K562 (cell line): ENCODE results near the gene OLR1. TPM values are rescaled to one million over a fixed set of nuclear protein-coding genes. Genes with fewer than 3 reads are reported as not detected.

Experiments used
- ATAC-seq: fragments of 200-7000 bp; cut with Tn5 transposase; 3 replicates; pipeline ENCODE4 v1.9.1; 2020; ENCODE audit warnings: moderate library complexity
- BruUV-seq: library from RNA; stranded (reverse); fragments of 400-500 nt; replicated peaks from 2 replicates; lab custom pipeline; 2021; lab: Mats Ljungman, UMichigan
- CTCF ChIA-PET: fragments of 300-600 bp; formaldehyde crosslinking; extraction: SDS; loops from one replicate; lab custom pipeline; 2021; ENCODE audit warnings: low intra/inter-chr PET ratio; lab: Yijun Ruan, JAX
- POLR2A ChIA-PET: fragments of 300-600, 350-650 bp; sonication (Branson Sonifier 250); formaldehyde crosslinking; extraction: SDS; loops from one replicate; lab custom pipeline; 2021; ENCODE audit warnings: antibody characterized with exemption, inconsistent platforms; lab: Yijun Ruan, JAX
- DNase-seq, 4 experiments: peaks; one replicate each; pipeline versions ENCODE4 v3.0.0 to v3.0.0-alpha.2; 2011 to 2018; ENCODE audit warnings: low spot score in 3 of 4, mixed read lengths in 3 of 4; ENCODE audit errors: extremely low read depth in 1 of 4
- FAIRE-seq: peaks from 2 replicates; lab custom pipeline; 2011; peaks lifted over from hg19 to GRCh38; lab: Jason Lieb, UNC
- H2AFZ ChIP-seq: 2 replicates; pipeline ENCODE4 v1.6.0; 2011; ENCODE audit warnings: low read depth, low read length, control low read depth, inconsistent platforms
- H3K27ac ChIP-seq: fragments of 200-600 bp; 3 replicates; pipeline ENCODE4 v1.8.0; 2011; ENCODE audit warnings: low read depth, mild to moderate bottlenecking, control low read depth, inconsistent platforms, low read length, moderate library complexity, mixed read lengths; ENCODE audit errors: extremely low read depth
- H3K27me3 ChIP-seq, 2 experiments: fragments of 300-600 bp in 1 of 2; 2 replicates in 1 of 2; 3 replicates in 1 of 2; pipeline versions ENCODE4 v1.6.0 to v1.8.0; 2011; ENCODE audit warnings: inconsistent platforms in 2 of 2, low read length in 2 of 2, mild to moderate bottlenecking in 1 of 2, mixed read lengths in 1 of 2, moderate library complexity in 1 of 2; ENCODE audit not compliant: control insufficient read depth in 2 of 2, insufficient read depth in 2 of 2
- H3K36me3 ChIP-seq: fragments of 300-600 bp; 3 replicates; pipeline ENCODE4 v1.8.0; 2011; ENCODE audit warnings: mild to moderate bottlenecking, low read length, inconsistent platforms; ENCODE audit not compliant: control insufficient read depth, insufficient read depth
- H3K4me1 ChIP-seq, 2 experiments: fragments of 200-600 bp in 1 of 2; replicated peaks in 1 of 2; 2 replicates in 1 of 2; 3 replicates in 1 of 2; pipeline versions ENCODE4 v1.5.1 to v1.8.0; 2011; ENCODE audit warnings: inconsistent platforms in 2 of 2, low read length in 2 of 2, mild to moderate bottlenecking in 1 of 2, mixed read lengths in 1 of 2, moderate library complexity in 1 of 2; ENCODE audit not compliant: control insufficient read depth in 2 of 2, insufficient read depth in 2 of 2
- H3K4me2 ChIP-seq: 2 replicates; pipeline ENCODE4 v1.6.1; 2011; ENCODE audit warnings: low read length, control low read depth, inconsistent platforms, mixed read lengths; ENCODE audit not compliant: insufficient read depth
- H3K4me3 ChIP-seq: fragments of 200-600 bp; sonication (generic), shearing (Covaris generic); 2 replicates; pipeline ENCODE4 v1.5.1; 2016; ENCODE audit warnings: control low read depth, inconsistent platforms
- H3K79me2 ChIP-seq: fragments of 200-600 bp; 3 replicates; pipeline ENCODE4 v1.8.0; 2011; ENCODE audit warnings: low read length, inconsistent platforms; ENCODE audit not compliant: control insufficient read depth, insufficient read depth
- H3K9ac ChIP-seq, 2 experiments: 2 replicates each; pipeline versions ENCODE4 v1.6.0 to v1.6.1; 2011; ENCODE audit warnings: low read depth in 2 of 2, low read length in 2 of 2, control low read depth in 1 of 2, inconsistent platforms in 1 of 2, mild to moderate bottlenecking in 1 of 2, mixed read lengths in 1 of 2; ENCODE audit not compliant: insufficient read depth in 1 of 2
- H3K9me1 ChIP-seq: one replicate; pipeline ENCODE4 v1.6.0; 2011; ENCODE audit warnings: inconsistent platforms, mild to moderate bottlenecking, low read length, moderate library complexity; ENCODE audit not compliant: control insufficient read depth, insufficient read depth
- H3K9me3 ChIP-seq: replicated peaks from 2 replicates; pipeline ENCODE4 v1.5.1; 2011; ENCODE audit warnings: low read depth, low read length, inconsistent platforms; ENCODE audit not compliant: control insufficient read depth, insufficient read depth
- H4K20me1 ChIP-seq: replicated peaks from 2 replicates; pipeline ENCODE4 v1.6.1; 2011; ENCODE audit warnings: low read length, inconsistent platforms, mixed read lengths; ENCODE audit not compliant: control insufficient read depth, insufficient read depth
- BRD9 ChIP-seq: fragments of 450-650 bp; IDR thresholded peaks from 2 replicates; pipeline ENCODE4 v1.6.1; 2018; ENCODE audit warnings: low read depth; ENCODE audit not compliant: partially characterized antibody
- COPS2 ChIP-seq: fragments of 450-650 bp; conservative IDR thresholded peaks from 2 replicates; pipeline ENCODE4 v1.6.1; 2016; ENCODE audit warnings: mild to moderate bottlenecking, moderate library complexity
- ELK1 ChIP-seq: sonication (generic); formaldehyde crosslinking; IDR thresholded peaks from 2 replicates; pipeline ENCODE4 v1.8.1; 2022; ENCODE audit warnings: missing genetic modification reagents
- HMG20B ChIP-seq: fragments of 250-450 bp; sonication (Bioruptor Pico); IDR thresholded peaks from 2 replicates; pipeline ENCODE4 v1.5.0; 2021; ENCODE audit warnings: mild to moderate bottlenecking
- LCOR ChIP-seq: sonication (generic); formaldehyde crosslinking; IDR thresholded peaks from 2 replicates; pipeline ENCODE4 v1.8.0; 2022; ENCODE audit warnings: mild to moderate bottlenecking, missing genetic modification reagents
- NCOA1 ChIP-seq: fragments of 450-650 bp; IDR thresholded peaks from 2 replicates; pipeline ENCODE4 v1.6.1; 2016; ENCODE audit warnings: low read depth
- NR2C2 ChIP-seq, 2 experiments: fragments of 200-800 bp in 1 of 2; sonication (Bioruptor generic) in 1 of 2; sonication (generic) in 1 of 2; formaldehyde crosslinking in 1 of 2; IDR thresholded peaks; 2 replicates each; pipeline versions ENCODE4 v1.6.1 to v1.8.0; 2016 to 2022; ENCODE audit warnings: mild to moderate bottlenecking in 1 of 2, missing compliant biosample characterization in 1 of 2, missing genetic modification characterization in 1 of 2, missing genetic modification reagents in 1 of 2
- PHF20 ChIP-seq: fragments of 450-650 bp; IDR thresholded peaks from 2 replicates; pipeline ENCODE4 v1.6.1; 2018; ENCODE audit not compliant: partially characterized antibody
- POU5F1 ChIP-seq: fragments of 150-350 bp; IDR thresholded peaks from 2 replicates; pipeline ENCODE4 v1.6.1; 2014; ENCODE audit warnings: borderline replicate concordance, low read length, low read depth, mild to moderate bottlenecking; ENCODE audit not compliant: partially characterized antibody
- RUNX1 ChIP-seq: sonication (generic); IDR thresholded peaks from 2 replicates; pipeline ENCODE4 v1.6.1; 2016; ENCODE audit warnings: antibody characterized with exemption, low read depth
- SP2 ChIP-seq: IDR thresholded peaks from 2 replicates; pipeline ENCODE4 v1.6.1; 2011; ENCODE audit warnings: mild to moderate bottlenecking, low read depth, low read length, moderate library complexity; ENCODE audit not compliant: poor library complexity, severe bottlenecking; ENCODE audit errors: extremely low read depth
- SREBF2 ChIP-seq: sonication (generic); formaldehyde crosslinking; IDR thresholded peaks from 2 replicates; pipeline ENCODE4 v1.4.0; 2020; ENCODE audit warnings: mild to moderate bottlenecking, missing genetic modification reagents
- TBL1XR1 ChIP-seq, 2 experiments: IDR thresholded peaks; 2 replicates each; pipeline ENCODE4 v1.6.1; 2012; ENCODE audit warnings: improper control_type of control experiment in 2 of 2, low read length in 2 of 2, mild to moderate bottlenecking in 1 of 2
- ZNF696 ChIP-seq: fragments of 250-450 bp; sonication (Bioruptor Pico); conservative IDR thresholded peaks from 2 replicates; pipeline ENCODE4 v1.4.0; 2020; ENCODE audit warnings: mild to moderate bottlenecking, moderate library complexity
- WGBS: fragments of 100-300 bp; shearing (Covaris generic); methylation state at CpG from one replicate; pipeline ENCODE4 v1.1.6; 2016; ENCODE audit warnings: low coverage, mixed read lengths; ENCODE audit not compliant: insufficient coverage; ENCODE audit errors: missing lambda C conversion rate; 5-methylcytosine and 5-hydroxymethylcytosine counted together
- in situ Hi-C: fragments of 300-500 bp; cut with MboI; formaldehyde crosslinking; loops from 4 replicates; pipeline ENCODE4 v1.15.0; 2018; ENCODE audit warnings: inconsistent platforms, mixed read lengths
- intact Hi-C: fragments of 100-400 bp; cut with micrococcal nuclease; formaldehyde crosslinking; loops from 2 replicates; pipeline ENCODE4 v1.14.2; 2022
- polyA plus RNA-seq, 8 experiments: library from polyadenylated mRNA; depleted of rRNA in 4 of 8; stranded (reverse) in 5 of 8; unstranded in 3 of 8; fragments of >200 nt; fragmentation: Nextera tagmentation in 2 of 8; fragmentation: Illumina TruSeq in 1 of 8; extraction: Ambion mirVana in 2 of 8; extraction: Trizol in 1 of 8; gene quantifications; 2 replicates each; pipeline versions ENCODE4 v1.2.1 to v1.2.3, GENCODE V29; 2011 to 2014; ENCODE audit warnings: inconsistent platforms in 1 of 8, missing spikeins in 1 of 8
- total RNA-seq, 7 experiments: library from RNA; depleted of rRNA in 6 of 7; stranded (reverse); fragments of >200 nt in 6 of 7; fragmentation: Illumina TruSeq in 2 of 7; extraction: Trizol in 2 of 7; gene quantifications; 2 replicates each; pipeline versions ENCODE4 v1.2.1 to v1.2.3, GENCODE V29; 2011 to 2021; ENCODE audit warnings: low replicate concordance in 1 of 7

OLR1 gene
- total and polyA plus RNA-seq, 9 of the 15 experiments (the other 6 are each of a cell fraction or from before 2014, with no cell fraction given): not detected

- Histone ChIP-seq H3K4me2 (no peak overlapping the region), H3K36me3 (no peaks in the 10 kb centered on the region), H3K9me3 (no peaks in the 10 kb centered on the region), H3K27me3 (no peaks in the 10 kb centered on the region; a peak in 1 of 5 replicates), H3K9me1 (no peaks in the 10 kb centered on the region), H4K20me1 (no peaks in the 10 kb centered on the region), H3K27ac (no peak overlapping the region), H3K9ac (no peak overlapping the region), H3K4me3 (no peak overlapping the region), H2AFZ (no peak overlapping the region), H3K4me1 (no peaks in the 10 kb centered on the region), H3K79me2 (no peaks in the 10 kb centered on the region)
- POLR2A ChIA-PET: no interaction called here
- in situ Hi-C loops (loop anchor here (25.0 kb wide), 1 partner anchor 323 kb away; no protein-coding TSS in a partner anchor), intact Hi-C loops (loop anchor here (5.0 kb wide), 1 partner anchor 103 kb away; the partner anchor contains the start of gene CLEC9A)
- FAIRE-seq: no peak
- TF ChIP-seq LCOR (CRISPR knock-in tag) (no peak), BRD9 (no peak), ELK1 (CRISPR knock-in tag) (no peak), RUNX1 (no peak), PHF20 (no peak), NCOA1 (no peak), NR2C2 (CRISPR knock-in tag; IDR thresholded peaks at IDR 0.05) (no peak), NR2C2 (tag; IDR thresholded peaks at IDR 0.05) (no peak), SREBF2 (CRISPR knock-in tag) (no peak), TBL1XR1 (IDR thresholded peaks at IDR 0.05; ENCODE audit: low read length in 2 of 2) (no peak), ZNF696 (CRISPR knock-in tag) (no peak), COPS2 (no peak), HMG20B (no peak), SP2 (no peak), POU5F1 (no peak)
- no peak for ATAC-seq
- 3% methylated on average over 4 of the region's 4 CpGs for WGBS
- CTCF ChIA-PET: no interaction called here
- BruUV-seq: no TSS peak
- no peak for DNase-seq
Measured at GRCh38 chr12:10135126-10135525, 36.8 kb downstream of the OLR1 start.
